Suprapubic skin (tissue), 4 donors: ENCODE data around the gene TSSC4.

Experiments
- EP300 ChIP-seq: sonication (generic); formaldehyde crosslinking; IDR thresholded peaks from one replicate; pipeline ENCODE4 v1.6.1; 2017; ENCODE audit warnings: antibody characterized with exemption
- POLR2AphosphoS5 ChIP-seq, 3 donors: sonication (generic); formaldehyde crosslinking; IDR thresholded peaks; one replicate each; pipeline ENCODE4 v1.6.1; 2017; ENCODE audit warnings: antibody characterized with exemption in 3 of 3
- TF ChIP-seq, protein P1 (sequence below), 2 donors: fragments of 200-600 bp in 1 of 2; fragments of 450-650 bp in 1 of 2; sonication (generic) in 1 of 2; IDR thresholded peaks; one replicate each; pipeline ENCODE4 v1.5.1; 2016 to 2019; ENCODE audit warnings: antibody characterized with exemption in 2 of 2, mild to moderate bottlenecking in 1 of 2, moderate library complexity in 1 of 2

DNA sequence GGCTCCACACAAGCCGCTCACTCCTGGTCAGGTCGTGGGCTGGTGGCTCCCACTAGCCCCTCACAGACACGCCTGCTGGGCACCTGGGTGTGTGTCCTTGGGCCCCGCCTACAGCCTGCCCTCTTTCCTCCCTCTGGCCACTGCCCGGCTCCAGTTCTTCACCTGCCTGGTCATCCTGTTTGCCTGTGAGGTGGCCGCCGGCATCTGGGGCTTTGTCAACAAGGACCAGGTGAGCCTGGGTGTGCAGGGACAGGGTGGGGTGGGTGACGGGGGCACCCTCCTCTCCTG is 5.8 kb upstream of the TSSC4 start:
- TF ChIP-seq POLR2AphosphoS5 (IDR thresholded peaks at IDR 0.05) (no peak), EP300 (no peak)
- TF ChIP-seq, protein P1, sequence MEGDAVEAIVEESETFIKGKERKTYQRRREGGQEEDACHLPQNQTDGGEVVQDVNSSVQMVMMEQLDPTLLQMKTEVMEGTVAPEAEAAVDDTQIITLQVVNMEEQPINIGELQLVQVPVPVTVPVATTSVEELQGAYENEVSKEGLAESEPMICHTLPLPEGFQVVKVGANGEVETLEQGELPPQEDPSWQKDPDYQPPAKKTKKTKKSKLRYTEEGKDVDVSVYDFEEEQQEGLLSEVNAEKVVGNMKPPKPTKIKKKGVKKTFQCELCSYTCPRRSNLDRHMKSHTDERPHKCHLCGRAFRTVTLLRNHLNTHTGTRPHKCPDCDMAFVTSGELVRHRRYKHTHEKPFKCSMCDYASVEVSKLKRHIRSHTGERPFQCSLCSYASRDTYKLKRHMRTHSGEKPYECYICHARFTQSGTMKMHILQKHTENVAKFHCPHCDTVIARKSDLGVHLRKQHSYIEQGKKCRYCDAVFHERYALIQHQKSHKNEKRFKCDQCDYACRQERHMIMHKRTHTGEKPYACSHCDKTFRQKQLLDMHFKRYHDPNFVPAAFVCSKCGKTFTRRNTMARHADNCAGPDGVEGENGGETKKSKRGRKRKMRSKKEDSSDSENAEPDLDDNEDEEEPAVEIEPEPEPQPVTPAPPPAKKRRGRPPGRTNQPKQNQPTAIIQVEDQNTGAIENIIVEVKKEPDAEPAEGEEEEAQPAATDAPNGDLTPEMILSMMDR (IDR thresholded peaks at IDR 0.05): no peak
